ENCODE measurements around the gene RMND5B.

DNA sequence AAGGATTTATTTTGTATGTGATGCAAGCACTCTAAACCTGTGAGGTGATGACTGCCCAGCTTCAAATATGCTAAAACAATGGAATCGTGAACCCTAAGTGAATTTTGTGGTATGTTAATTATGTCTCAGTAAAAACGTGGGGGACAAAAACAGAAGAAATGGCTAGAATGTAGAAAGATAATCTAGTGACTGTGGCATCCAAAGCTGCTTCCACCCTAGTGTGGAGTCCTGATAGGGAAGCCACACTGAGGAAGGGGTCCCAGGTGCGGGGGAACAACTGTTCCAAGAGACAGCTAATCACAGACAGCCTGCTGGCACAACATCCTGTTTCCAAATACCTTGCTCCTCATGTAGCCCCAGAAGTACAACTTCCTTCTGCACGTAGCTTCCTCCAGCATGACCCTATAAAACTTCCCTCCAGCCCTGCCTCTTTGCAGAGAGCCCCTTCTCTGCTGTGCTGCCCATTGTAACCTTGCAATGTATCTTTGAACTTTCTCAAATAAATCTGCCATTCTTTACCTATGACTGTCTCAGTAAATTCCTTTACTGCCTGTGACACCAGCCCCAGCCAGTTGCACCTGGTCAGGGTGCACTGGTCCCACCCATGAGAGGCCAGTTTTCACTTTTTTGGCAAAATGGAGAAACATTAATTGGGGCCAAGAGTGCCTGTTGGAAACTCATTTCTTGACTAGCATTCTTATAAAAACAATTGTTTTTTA, 51.5 kb downstream of the RMND5B start:
- TF ChIP-seq EZH2 (IDR thresholded peaks at IDR 0.05) (no peak), EZH2phosphoT487 (IDR thresholded peaks at IDR 0.05) (no peak)
- TF ChIP-seq, protein P1, sequence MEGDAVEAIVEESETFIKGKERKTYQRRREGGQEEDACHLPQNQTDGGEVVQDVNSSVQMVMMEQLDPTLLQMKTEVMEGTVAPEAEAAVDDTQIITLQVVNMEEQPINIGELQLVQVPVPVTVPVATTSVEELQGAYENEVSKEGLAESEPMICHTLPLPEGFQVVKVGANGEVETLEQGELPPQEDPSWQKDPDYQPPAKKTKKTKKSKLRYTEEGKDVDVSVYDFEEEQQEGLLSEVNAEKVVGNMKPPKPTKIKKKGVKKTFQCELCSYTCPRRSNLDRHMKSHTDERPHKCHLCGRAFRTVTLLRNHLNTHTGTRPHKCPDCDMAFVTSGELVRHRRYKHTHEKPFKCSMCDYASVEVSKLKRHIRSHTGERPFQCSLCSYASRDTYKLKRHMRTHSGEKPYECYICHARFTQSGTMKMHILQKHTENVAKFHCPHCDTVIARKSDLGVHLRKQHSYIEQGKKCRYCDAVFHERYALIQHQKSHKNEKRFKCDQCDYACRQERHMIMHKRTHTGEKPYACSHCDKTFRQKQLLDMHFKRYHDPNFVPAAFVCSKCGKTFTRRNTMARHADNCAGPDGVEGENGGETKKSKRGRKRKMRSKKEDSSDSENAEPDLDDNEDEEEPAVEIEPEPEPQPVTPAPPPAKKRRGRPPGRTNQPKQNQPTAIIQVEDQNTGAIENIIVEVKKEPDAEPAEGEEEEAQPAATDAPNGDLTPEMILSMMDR (IDR thresholded peaks at IDR 0.05): no peak
